ENCODE data around the gene ZDHHC1. TPM values are rescaled to one million over a fixed set of nuclear protein-coding genes. Genes with fewer than 3 reads are reported as not detected.

ZDHHC1 gene
- total and polyA plus RNA-seq, 8 donors, result 14.4 to 24.1 (median 17.9) TPM

- Histone ChIP-seq H3K36me3 (no peaks in the 10 kb centered on the region), H3K27ac (peak overlapping the region; percentile 71 to 80), H3K4me3 (no peak overlapping the region), H3K27me3 (no peaks in the 10 kb centered on the region), H3K4me1 (peaks cover 6 to 25% of the 10 kb centered on the region in 2 donors), H3K9me3 (no peaks in the 10 kb centered on the region)
- DNase-seq (no peak), ATAC-seq (peak; percentile 39)
- intact Hi-C loops (cut with DNase I), result no loop called here
- TF ChIP-seq CTCF (IDR thresholded peaks at IDR 0.05), result no peak
These were observed 10.9 kb downstream of the ZDHHC1 start for GRCh38 chr16:67405336-67405735.

GRCh38 chr16:67404740-67405226 lies 11.5 kb downstream of the ZDHHC1 start:
- ATAC-seq (peak; percentile 84), DNase-seq (peak in 1 of 4 donors; percentile 90)
- no peak for TF ChIP-seq CTCF (IDR thresholded peaks at IDR 0.05)
- Histone ChIP-seq H3K27me3 (no peaks in the 10 kb centered on the region), H3K36me3 (no peaks in the 10 kb centered on the region), H3K27ac (peak overlapping the region; percentile 71 to 80), H3K4me3 (no peak overlapping the region), H3K4me1 (peaks cover 6 to 28% of the 10 kb centered on the region in 2 donors), H3K9me3 (no peaks in the 10 kb centered on the region)
- intact Hi-C loops (cut with DNase I), result no loop called here

GRCh38 chr16:67403976-67404555 lies 12.2 kb downstream of the ZDHHC1 start:
- H3K27me3 ChIP-seq, result no peaks in the 10 kb centered on the region
- H3K4me1 ChIP-seq, result peaks cover 11 to 35% of the 10 kb centered on the region in 2 donors
- DNase-seq (no peak), ATAC-seq (peak; percentile 4)
- TF ChIP-seq CTCF (IDR thresholded peaks at IDR 0.05), result no peak
- peak overlapping the region; percentile 69 to 71 for H3K27ac ChIP-seq
- intact Hi-C loops (cut with DNase I), result no loop called here
- H3K36me3 ChIP-seq, result no peaks in the 10 kb centered on the region
- H3K4me3 ChIP-seq, result no peak overlapping the region
- H3K9me3 ChIP-seq, result no peaks in the 10 kb centered on the region

GRCh38 chr16:67400901-67401300 lies 15.4 kb downstream of the ZDHHC1 start:
- Histone ChIP-seq H3K27me3 (peaks cover 0 to 6% of the 10 kb centered on the region in 2 donors), H3K4me3 (no peak overlapping the region), H3K36me3 (no peaks in the 10 kb centered on the region), H3K4me1 (peaks cover 22 to 33% of the 10 kb centered on the region in 2 donors), H3K9me3 (no peaks in the 10 kb centered on the region), H3K27ac (no peak overlapping the region)
- no peak for ATAC-seq
- intact Hi-C loops (cut with DNase I), result no loop called here
- DNase-seq, result no peak
- TF ChIP-seq CTCF (IDR thresholded peaks at IDR 0.05), result no peak

GRCh38 chr16:67399749-67400704 lies 16.2 kb downstream of the ZDHHC1 start:
- peaks cover 31 to 42% of the 10 kb centered on the region in 2 donors for H3K4me1 ChIP-seq
- TF ChIP-seq CTCF (IDR thresholded peaks at IDR 0.05), result no peak
- H3K27ac ChIP-seq, result no peak overlapping the region
- DNase-seq (no peak), ATAC-seq (no peak)
- H3K9me3 ChIP-seq, result no peaks in the 10 kb centered on the region
- intact Hi-C loops (cut with DNase I), result no loop called here
- no peak overlapping the region for H3K4me3 ChIP-seq
- peaks cover 0 to 14% of the 10 kb centered on the region in 2 donors for H3K27me3 ChIP-seq
- H3K36me3 ChIP-seq, result no peaks in the 10 kb centered on the region
